Measurements from ENCODE around the gene MTCH2. TPM values are rescaled to one million over a fixed set of nuclear protein-coding genes. Genes with fewer than 3 reads are reported as not detected.

MTCH2 gene
- polyA plus RNA-seq, 1 donor from 2014 or later: 123 TPM

GRCh38 chr11:47669856-47670255 is 27.5 kb upstream of the MTCH2 start:
- Histone ChIP-seq H4K20me1 (ENCODE audit: insufficient read depth) (no peaks in the 10 kb centered on the region), H3F3A (ENCODE audit: insufficient read depth, low read length, poor library complexity, severe bottlenecking) (no peaks in the 10 kb centered on the region), H3K4me3 (ENCODE audit: low read length) (no peak overlapping the region), H3K27ac (ENCODE audit: low read length) (no peak overlapping the region), H2AFZ (ENCODE audit: low read depth, low read length) (no peak overlapping the region), H3K27me3 (ENCODE audit: insufficient read depth, low read depth, low read length) (no peaks in the 10 kb centered on the region), H3K79me2 (replicated peaks; ENCODE audit: insufficient read depth, low read length) (no peaks in the 10 kb centered on the region), H3K36me3 (ENCODE audit: insufficient read depth, low read length) (no peaks in the 10 kb centered on the region), H3K9me2 (ENCODE audit: insufficient read depth, low read length) (no peaks in the 10 kb centered on the region), H3K4me2 (ENCODE audit: low read length) (no peak overlapping the region), H3K9me3 (ENCODE audit: low read length) (no peaks in the 10 kb centered on the region), H3K9ac (ENCODE audit: low read length) (no peak overlapping the region)
- TF ChIP-seq POLR2AphosphoS5 (IDR thresholded peaks at IDR 0.05) (no peak), EP300 (conservative IDR thresholded peaks at IDR 0.05; ENCODE audit: poor library complexity, severe bottlenecking) (no peak), EZH2 (IDR thresholded peaks at IDR 0.05; ENCODE audit: borderline replicate concordance, insufficient read depth, low read length, poor library complexity, severe bottlenecking) (no peak), MXI1 (conservative IDR thresholded peaks at IDR 0.05; ENCODE audit: poor library complexity, severe bottlenecking) (no peak), RAD21 (conservative IDR thresholded peaks at IDR 0.05) (no peak), CTCF (IDR thresholded peaks at IDR 0.05; ENCODE audit: poor library complexity, severe bottlenecking) (no peak), REST (IDR thresholded peaks at IDR 0.05; ENCODE audit: borderline replicate concordance) (no peak), SMC3 (conservative IDR thresholded peaks at IDR 0.05; ENCODE audit: poor library complexity) (no peak), TAF1 (IDR thresholded peaks at IDR 0.05; ENCODE audit: low read depth) (no peak)

- H3K4me3 ChIP-seq (ENCODE audit: low read length): no peak overlapping the region
- no peaks in the 10 kb centered on the region for H3F3A ChIP-seq (ENCODE audit: insufficient read depth, low read length, poor library complexity, severe bottlenecking)
- H3K9ac ChIP-seq (ENCODE audit: low read length): no peak overlapping the region
- no peaks in the 10 kb centered on the region for H3K9me3 ChIP-seq (ENCODE audit: low read length)
- H2AFZ ChIP-seq (ENCODE audit: low read depth, low read length): no peak overlapping the region
- no peak overlapping the region for H3K27ac ChIP-seq (ENCODE audit: low read length)
- no peaks in the 10 kb centered on the region for H3K27me3 ChIP-seq (ENCODE audit: insufficient read depth, low read depth, low read length)
- H3K79me2 ChIP-seq (replicated peaks; ENCODE audit: insufficient read depth, low read length): no peaks in the 10 kb centered on the region
- H3K36me3 ChIP-seq (ENCODE audit: insufficient read depth, low read length): no peaks in the 10 kb centered on the region
- no peaks in the 10 kb centered on the region for H4K20me1 ChIP-seq (ENCODE audit: insufficient read depth)
- no peak for TF ChIP-seq RAD21 (conservative IDR thresholded peaks at IDR 0.05)
- no peak for TF ChIP-seq REST (IDR thresholded peaks at IDR 0.05; ENCODE audit: borderline replicate concordance)
- TF ChIP-seq EZH2 (IDR thresholded peaks at IDR 0.05; ENCODE audit: borderline replicate concordance, insufficient read depth, low read length, poor library complexity, severe bottlenecking): no peak
- TF ChIP-seq MXI1 (conservative IDR thresholded peaks at IDR 0.05; ENCODE audit: poor library complexity, severe bottlenecking): no peak
- TF ChIP-seq EP300 (conservative IDR thresholded peaks at IDR 0.05; ENCODE audit: poor library complexity, severe bottlenecking): no peak
- TF ChIP-seq TAF1 (IDR thresholded peaks at IDR 0.05; ENCODE audit: low read depth): no peak
- H3K9me2 ChIP-seq (ENCODE audit: insufficient read depth, low read length): no peaks in the 10 kb centered on the region
- H3K4me2 ChIP-seq (ENCODE audit: low read length): no peak overlapping the region
Observed at GRCh38 chr11:47668665-47669064, 26.3 kb upstream of the MTCH2 start.
